ENCODE results near the gene ENDOV.

ENDOV gene

DNA sequence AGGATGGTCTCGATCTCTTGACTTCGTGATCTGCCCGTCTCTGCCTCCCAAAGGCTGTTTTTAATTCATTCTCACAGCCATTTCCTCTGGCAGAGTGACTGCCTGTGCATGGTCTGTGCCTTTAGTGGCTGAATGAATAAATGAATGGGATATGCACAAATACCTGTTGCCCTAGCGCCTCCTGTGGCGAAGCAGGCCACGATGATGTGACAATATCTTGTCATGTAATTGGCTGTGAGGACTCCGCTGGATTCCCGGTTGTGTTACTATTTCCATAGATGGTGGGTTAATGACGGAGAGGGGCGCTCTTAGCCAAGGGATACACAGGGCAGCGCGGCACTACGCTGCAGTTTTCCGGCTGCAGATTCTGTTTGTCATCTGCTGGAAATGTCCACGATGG, 26.8 kb upstream of the ENDOV start:
- Histone ChIP-seq H3K9me3 (ENCODE audit: insufficient read depth, low read length) (no peaks in the 10 kb centered on the region), H3K4me3 (ENCODE audit: low read length) (no peak overlapping the region), H3K9ac (ENCODE audit: low read length) (no peak overlapping the region), H4K20me1 (ENCODE audit: insufficient read depth, low read length) (peaks cover 4% of the 10 kb centered on the region), H3K27ac (ENCODE audit: low read length) (no peak overlapping the region), H3K27me3 (ENCODE audit: low read depth, low read length) (no peaks in the 10 kb centered on the region), H3K79me2 (ENCODE audit: low read length) (no peaks in the 10 kb centered on the region), H3K36me3 (replicated peaks; ENCODE audit: low read depth, low read length) (peaks cover 83% of the 10 kb centered on the region), H3K4me1 (ENCODE audit: low read length) (no peaks in the 10 kb centered on the region; the same call in 1 of the 2 replicates), H2AFZ (ENCODE audit: low read depth, low read length) (no peak overlapping the region), H3K4me2 (ENCODE audit: low read length) (no peak overlapping the region)
- TF ChIP-seq EZH2phosphoT487 (IDR thresholded peaks at IDR 0.05; ENCODE audit: low read depth), result no peak
- TF ChIP-seq, protein P1, sequence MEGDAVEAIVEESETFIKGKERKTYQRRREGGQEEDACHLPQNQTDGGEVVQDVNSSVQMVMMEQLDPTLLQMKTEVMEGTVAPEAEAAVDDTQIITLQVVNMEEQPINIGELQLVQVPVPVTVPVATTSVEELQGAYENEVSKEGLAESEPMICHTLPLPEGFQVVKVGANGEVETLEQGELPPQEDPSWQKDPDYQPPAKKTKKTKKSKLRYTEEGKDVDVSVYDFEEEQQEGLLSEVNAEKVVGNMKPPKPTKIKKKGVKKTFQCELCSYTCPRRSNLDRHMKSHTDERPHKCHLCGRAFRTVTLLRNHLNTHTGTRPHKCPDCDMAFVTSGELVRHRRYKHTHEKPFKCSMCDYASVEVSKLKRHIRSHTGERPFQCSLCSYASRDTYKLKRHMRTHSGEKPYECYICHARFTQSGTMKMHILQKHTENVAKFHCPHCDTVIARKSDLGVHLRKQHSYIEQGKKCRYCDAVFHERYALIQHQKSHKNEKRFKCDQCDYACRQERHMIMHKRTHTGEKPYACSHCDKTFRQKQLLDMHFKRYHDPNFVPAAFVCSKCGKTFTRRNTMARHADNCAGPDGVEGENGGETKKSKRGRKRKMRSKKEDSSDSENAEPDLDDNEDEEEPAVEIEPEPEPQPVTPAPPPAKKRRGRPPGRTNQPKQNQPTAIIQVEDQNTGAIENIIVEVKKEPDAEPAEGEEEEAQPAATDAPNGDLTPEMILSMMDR (IDR thresholded peaks at IDR 0.05; ENCODE audit: low read depth, low read length), result no peak

DNA sequence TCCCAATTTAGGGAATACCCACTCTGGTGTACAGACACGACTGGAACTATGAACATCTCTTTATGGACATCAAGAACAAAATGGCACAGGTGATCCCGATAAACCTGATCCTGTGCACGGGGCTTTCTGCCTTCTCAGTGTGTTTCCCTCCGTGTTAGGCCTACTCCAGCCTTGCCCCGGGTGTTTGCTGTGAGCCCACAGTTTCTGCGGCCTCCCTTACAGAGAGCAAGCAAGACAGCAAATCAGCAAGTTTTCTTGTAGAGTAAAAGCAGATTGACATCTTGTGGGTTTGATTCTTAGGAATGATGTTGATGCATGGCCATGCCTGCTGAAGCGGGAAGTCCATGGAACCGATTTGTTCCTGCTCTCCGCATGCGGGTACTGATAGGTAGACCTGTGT, 26.4 kb upstream of the ENDOV start:
- peaks cover 83% of the 10 kb centered on the region for H3K36me3 ChIP-seq (replicated peaks; ENCODE audit: low read depth, low read length)
- H3K27ac ChIP-seq (ENCODE audit: low read length), result no peak overlapping the region
- H4K20me1 ChIP-seq (ENCODE audit: insufficient read depth, low read length), result peaks cover 4% of the 10 kb centered on the region
- no peak overlapping the region for H3K9ac ChIP-seq (ENCODE audit: low read length)
- H3K4me1 ChIP-seq (ENCODE audit: low read length), result peaks cover 3% of the 10 kb centered on the region
- TF ChIP-seq EZH2phosphoT487 (IDR thresholded peaks at IDR 0.05; ENCODE audit: low read depth), result no peak
- TF ChIP-seq, protein P1 (IDR thresholded peaks at IDR 0.05; ENCODE audit: low read depth, low read length), result no peak
- H3K27me3 ChIP-seq (ENCODE audit: low read depth, low read length), result no peaks in the 10 kb centered on the region
- H3K79me2 ChIP-seq (ENCODE audit: low read length), result no peaks in the 10 kb centered on the region
- no peak overlapping the region for H3K4me3 ChIP-seq (ENCODE audit: low read length)
- H3K9me3 ChIP-seq (ENCODE audit: insufficient read depth, low read length), result no peaks in the 10 kb centered on the region
- H2AFZ ChIP-seq (ENCODE audit: low read depth, low read length), result no peak overlapping the region
- H3K4me2 ChIP-seq (ENCODE audit: low read length), result no peak overlapping the region

DNA sequence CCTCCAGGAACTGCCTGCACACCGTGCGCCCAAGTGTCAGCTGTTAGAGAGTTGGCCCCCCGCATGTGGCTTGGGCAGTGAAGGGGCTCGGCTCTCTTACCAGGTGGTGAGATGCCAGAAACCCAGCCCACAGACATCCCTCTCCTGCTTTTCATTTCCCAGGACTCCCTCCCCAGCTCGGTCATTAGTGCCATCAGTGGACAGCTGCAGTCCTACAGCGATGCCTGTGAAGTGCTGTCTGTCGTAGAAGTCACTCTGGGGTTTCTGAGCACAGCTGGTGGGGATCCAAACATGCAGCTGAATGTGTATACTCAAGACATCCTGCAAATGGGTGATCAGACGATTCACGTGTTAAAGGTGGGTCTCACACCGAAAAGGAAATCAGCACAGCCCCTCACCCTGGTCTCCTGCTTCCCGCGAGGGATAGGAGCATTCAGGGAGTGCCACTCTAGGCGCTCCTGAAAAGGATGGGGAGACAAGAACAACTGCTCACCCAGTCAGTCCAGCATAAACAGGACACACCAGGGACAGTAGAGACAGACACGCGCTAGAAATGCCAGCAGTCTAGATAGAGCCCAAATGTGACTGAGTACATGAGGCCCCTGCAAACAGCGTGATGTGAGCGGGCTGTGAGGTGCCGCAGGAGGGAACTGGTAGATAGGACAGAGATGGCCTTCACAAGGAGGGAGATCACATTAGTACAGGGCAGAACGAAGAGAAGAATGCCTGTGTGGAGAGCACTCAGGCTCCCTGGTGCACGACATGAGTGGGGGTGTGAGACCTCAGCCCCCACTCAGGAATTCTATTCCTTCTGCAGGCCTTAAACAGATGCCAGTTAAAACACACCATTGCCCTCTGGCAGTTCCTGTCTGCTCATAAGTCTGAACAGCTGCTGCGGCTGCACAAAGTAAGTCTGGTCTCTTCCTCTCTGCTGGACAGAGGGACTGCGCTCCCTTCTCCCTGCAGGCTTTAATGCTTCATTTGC, 25.7 kb upstream of the ENDOV start:
- Histone ChIP-seq H2AFZ (ENCODE audit: low read depth, low read length) (no peak overlapping the region), H3K9ac (ENCODE audit: low read length) (no peak overlapping the region), H4K20me1 (ENCODE audit: insufficient read depth, low read length) (peaks cover 4% of the 10 kb centered on the region), H3K27ac (ENCODE audit: low read length) (no peak overlapping the region), H3K4me1 (ENCODE audit: low read length) (peaks cover 3% of the 10 kb centered on the region), H3K4me2 (ENCODE audit: low read length) (no peak overlapping the region), H3K4me3 (ENCODE audit: low read length) (no peak overlapping the region), H3K27me3 (ENCODE audit: low read depth, low read length) (no peaks in the 10 kb centered on the region), H3K9me3 (ENCODE audit: insufficient read depth, low read length) (no peaks in the 10 kb centered on the region), H3K79me2 (ENCODE audit: low read length) (no peaks in the 10 kb centered on the region), H3K36me3 (replicated peaks; ENCODE audit: low read depth, low read length) (peaks cover 83% of the 10 kb centered on the region)
- TF ChIP-seq EZH2phosphoT487 (IDR thresholded peaks at IDR 0.05; ENCODE audit: low read depth), result no peak
- TF ChIP-seq, protein P1 (IDR thresholded peaks at IDR 0.05; ENCODE audit: low read depth, low read length), result no peak

DNA sequence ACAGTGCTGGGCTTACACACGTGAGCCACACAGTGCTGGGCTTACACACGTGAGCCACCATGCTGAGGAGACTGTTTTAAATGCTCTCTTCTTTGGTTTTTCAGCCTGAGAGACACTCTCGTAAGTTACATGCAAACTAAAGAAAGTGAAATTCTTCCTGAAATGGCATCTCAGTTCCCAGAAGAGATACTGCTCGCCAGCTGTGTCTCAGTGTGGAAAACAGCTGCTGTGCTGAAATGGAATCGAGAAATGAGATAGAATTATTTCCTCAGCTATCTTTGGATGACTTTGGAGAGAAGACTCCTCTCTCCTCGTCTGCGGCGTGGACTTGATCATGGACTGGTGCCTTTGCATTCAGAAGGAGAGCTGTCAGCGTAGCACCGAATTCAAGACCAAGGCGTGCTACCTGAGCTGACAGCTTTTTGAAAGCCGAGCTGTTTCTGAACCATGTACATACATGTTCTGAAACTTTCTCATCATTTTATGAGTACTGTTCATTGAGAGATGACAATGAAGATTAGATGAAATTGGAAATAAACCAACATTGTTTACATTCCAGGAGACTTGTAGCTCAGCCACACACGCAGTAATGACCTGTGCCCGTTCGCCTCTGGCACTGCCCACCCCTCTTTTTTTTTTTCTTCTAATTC, 21.6 kb upstream of the ENDOV start:
- peaks cover 68% of the 10 kb centered on the region for H3K36me3 ChIP-seq (replicated peaks; ENCODE audit: low read depth, low read length)
- H3K9me3 ChIP-seq (ENCODE audit: insufficient read depth, low read length), result no peaks in the 10 kb centered on the region
- H3K4me3 ChIP-seq (ENCODE audit: low read length), result no peak overlapping the region
- H3K27ac ChIP-seq (ENCODE audit: low read length), result peak overlapping the region; percentile 48
- H4K20me1 ChIP-seq (ENCODE audit: insufficient read depth, low read length), result peaks cover 7% of the 10 kb centered on the region
- H3K9ac ChIP-seq (ENCODE audit: low read length), result no peak overlapping the region
- no peaks in the 10 kb centered on the region for H3K27me3 ChIP-seq (ENCODE audit: low read depth, low read length)
- no peaks in the 10 kb centered on the region; the same call in 1 of the 2 replicates for H3K79me2 ChIP-seq (ENCODE audit: low read length)
- peaks cover 28% of the 10 kb centered on the region for H3K4me1 ChIP-seq (ENCODE audit: low read length)
- TF ChIP-seq, protein P1 (IDR thresholded peaks at IDR 0.05; ENCODE audit: low read depth, low read length), result no peak
- no peak for TF ChIP-seq EZH2phosphoT487 (IDR thresholded peaks at IDR 0.05; ENCODE audit: low read depth)
- no peak overlapping the region for H3K4me2 ChIP-seq (ENCODE audit: low read length)
- no peak overlapping the region for H2AFZ ChIP-seq (ENCODE audit: low read depth, low read length)

Data from OCI-LY3 (cell line).